GM23248 (cell line): ENCODE measurements around the gene GAK. TPM values are rescaled to one million over a fixed set of nuclear protein-coding genes. Genes with fewer than 3 reads are reported as not detected.

ENCODE experiments used
- DNase-seq: peaks from one replicate; pipeline ENCODE4 v3.0.0-alpha.2; 2015
- H2AFZ ChIP-seq: fragments of 200-600 bp; sonication (generic); 2 replicates; pipeline ENCODE4 v1.6.1; 2016; ENCODE audit warnings: antibody characterized with exemption
- H3F3A ChIP-seq: fragments of 200-600 bp; sonication (generic); 2 replicates; pipeline ENCODE4 v1.6.1; 2016; ENCODE audit warnings: mild to moderate bottlenecking, antibody characterized with exemption, mixed run types; ENCODE audit not compliant: insufficient read depth
- H3K27ac ChIP-seq: fragments of 200-600 bp; sonication (generic); 2 replicates; pipeline ENCODE4 v1.5.1; 2016; ENCODE audit warnings: mild to moderate bottlenecking
- H3K27me3 ChIP-seq: fragments of 200-600 bp; sonication (generic); replicated peaks from 2 replicates; pipeline ENCODE4 v1.6.1; 2016; ENCODE audit warnings: mild to moderate bottlenecking; ENCODE audit not compliant: insufficient read depth
- H3K36me3 ChIP-seq: fragments of 200-600 bp; sonication (generic); 2 replicates; pipeline ENCODE4 v1.6.1; 2016; ENCODE audit warnings: low read depth, mild to moderate bottlenecking
- H3K4me1 ChIP-seq: fragments of 200-600 bp; sonication (generic); 2 replicates; pipeline ENCODE4 v1.6.1; 2016; ENCODE audit warnings: mild to moderate bottlenecking; ENCODE audit not compliant: insufficient read depth
- H3K4me2 ChIP-seq: fragments of 200-600 bp; sonication (generic); one replicate; pipeline ENCODE4 v1.6.1; 2016; ENCODE audit warnings: mild to moderate bottlenecking; ENCODE audit not compliant: unreplicated experiment
- H3K4me3 ChIP-seq: fragments of 200-600 bp; sonication (generic); 2 replicates; pipeline ENCODE4 v1.5.1; 2016; ENCODE audit warnings: mild to moderate bottlenecking
- H3K79me2 ChIP-seq: fragments of 200-600 bp; sonication (generic); 2 replicates; pipeline ENCODE4 v1.6.1; 2016; ENCODE audit warnings: mild to moderate bottlenecking; ENCODE audit not compliant: insufficient read depth
- H3K9ac ChIP-seq: fragments of 200-600 bp; sonication (generic); 2 replicates; pipeline ENCODE4 v1.6.1; 2016; ENCODE audit warnings: mild to moderate bottlenecking
- H3K9me2 ChIP-seq: fragments of 200-600 bp; sonication (generic); 2 replicates; pipeline ENCODE4 v1.6.1; 2016; ENCODE audit warnings: mixed run types, mild to moderate bottlenecking, moderate library complexity; ENCODE audit not compliant: insufficient read depth
- H3K9me3 ChIP-seq: fragments of 200-600 bp; sonication (generic); one replicate; pipeline ENCODE4 v1.6.1; 2017; ENCODE audit warnings: low read depth
- H4K20me1 ChIP-seq: fragments of 200-600 bp; sonication (generic); 2 replicates; pipeline ENCODE4 v1.6.0; 2016; ENCODE audit not compliant: insufficient read depth
- EZH2 ChIP-seq: fragments of 200-600 bp; sonication (generic); IDR thresholded peaks from 2 replicates; pipeline ENCODE4 v1.6.1; 2018; ENCODE audit warnings: antibody characterized with exemption, mild to moderate bottlenecking; ENCODE audit not compliant: insufficient read depth, poor library complexity, severe bottlenecking
- EZH2phosphoT487 ChIP-seq: fragments of 200-600 bp; sonication (generic); IDR thresholded peaks from 2 replicates; pipeline ENCODE4 v1.6.1; 2018; ENCODE audit warnings: antibody characterized with exemption, moderate library complexity, mild to moderate bottlenecking, low read depth; ENCODE audit not compliant: insufficient read depth
- WGBS, 2 experiments: methylation state at CpG; one replicate each; pipeline ENCODE4 v1.1.6; 2015 to 2017; ENCODE audit warnings: low lambda C conversion rate in 2 of 2, low coverage in 1 of 2; ENCODE audit errors: missing lambda C conversion rate in 2 of 2; 5-methylcytosine and 5-hydroxymethylcytosine counted together
- in situ Hi-C: fragments of 300-500 bp; cut with MboI; formaldehyde crosslinking; loops from 2 replicates; pipeline ENCODE4 v1.15.0; 2020
- polyA plus RNA-seq: library from polyadenylated mRNA; unstranded; fragments of >200 nt; fragmentation: Nextera tagmentation; extraction: Ambion mirVana; gene quantifications from 2 replicates; pipeline ENCODE4 v1.2.1, GENCODE V29; 2016
- total RNA-seq: library from RNA; depleted of rRNA; stranded (reverse); fragments of >200 nt; shearing (Covaris generic); gene quantifications from 2 replicates; pipeline ENCODE4 v1.2.3, GENCODE V29; 2014

GAK gene
- total and polyA plus RNA-seq, 2 experiments from 2014 or later: 41.1 to 86.7 TPM

- in situ Hi-C loops: no loop called here
- Histone ChIP-seq H3K9me2 (no peaks in the 10 kb centered on the region), H3K79me2 (peaks cover 84% of the 10 kb centered on the region), H3K4me1 (no peaks in the 10 kb centered on the region), H3K4me3 (no peak overlapping the region), H3K27me3 (no peaks in the 10 kb centered on the region), H3F3A (no peaks in the 10 kb centered on the region), H4K20me1 (peaks cover 5% of the 10 kb centered on the region; the same call in 1 of the 2 replicates), H3K9ac (no peak overlapping the region), H3K36me3 (no peaks in the 10 kb centered on the region), H3K9me3 (no peaks in the 10 kb centered on the region), H3K4me2 (no peak overlapping the region), H2AFZ (no peak overlapping the region), H3K27ac (no peak overlapping the region)
- WGBS, 2 experiments: 90 to 92% methylated on average over 19 to 26 of the region's 26 CpGs
- no peak for DNase-seq
- TF ChIP-seq EZH2 (no peak), EZH2phosphoT487 (no peak)
Observed at GRCh38 chr4:910366-911091, 21.6 kb downstream of the GAK start.

DNA sequence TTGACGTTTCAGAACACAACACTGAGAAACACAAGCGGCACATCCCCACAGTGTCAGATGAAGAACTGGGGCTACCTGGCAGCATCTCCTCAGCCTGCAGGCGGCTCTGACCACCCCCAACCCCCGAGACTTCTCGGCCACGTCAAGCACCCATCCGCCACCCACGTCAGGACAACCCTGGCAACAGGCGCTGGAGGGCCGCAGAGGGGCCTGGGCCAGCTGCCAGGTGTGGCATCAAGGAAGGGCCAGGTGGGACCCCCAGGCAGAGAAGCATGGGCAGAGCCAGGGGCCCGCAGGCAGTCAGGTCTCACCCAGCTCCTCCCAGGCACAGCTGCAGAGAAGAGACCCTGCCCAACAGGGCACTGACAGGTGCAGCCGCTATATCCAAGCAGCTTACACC lies 22.3 kb downstream of the GAK start:
- H3F3A ChIP-seq: no peaks in the 10 kb centered on the region
- H3K9me2 ChIP-seq: no peaks in the 10 kb centered on the region
- no peaks in the 10 kb centered on the region for H3K4me1 ChIP-seq
- 93 to 94% methylated on average over 11 to 12 of the region's 12 CpGs for WGBS, 2 experiments
- TF ChIP-seq EZH2phosphoT487: no peak
- no peak for TF ChIP-seq EZH2
- H3K79me2 ChIP-seq: peaks cover 84% of the 10 kb centered on the region
- H3K27me3 ChIP-seq: no peaks in the 10 kb centered on the region
- no peak overlapping the region for H2AFZ ChIP-seq
- no peaks in the 10 kb centered on the region for H3K36me3 ChIP-seq
- no peak overlapping the region for H3K27ac ChIP-seq
- DNase-seq: no peak
- no peak overlapping the region for H3K9ac ChIP-seq
- H4K20me1 ChIP-seq: no peaks in the 10 kb centered on the region
- no peak overlapping the region for H3K4me2 ChIP-seq
- no peak overlapping the region for H3K4me3 ChIP-seq
- in situ Hi-C loops: no loop called here
- no peaks in the 10 kb centered on the region for H3K9me3 ChIP-seq

DNA sequence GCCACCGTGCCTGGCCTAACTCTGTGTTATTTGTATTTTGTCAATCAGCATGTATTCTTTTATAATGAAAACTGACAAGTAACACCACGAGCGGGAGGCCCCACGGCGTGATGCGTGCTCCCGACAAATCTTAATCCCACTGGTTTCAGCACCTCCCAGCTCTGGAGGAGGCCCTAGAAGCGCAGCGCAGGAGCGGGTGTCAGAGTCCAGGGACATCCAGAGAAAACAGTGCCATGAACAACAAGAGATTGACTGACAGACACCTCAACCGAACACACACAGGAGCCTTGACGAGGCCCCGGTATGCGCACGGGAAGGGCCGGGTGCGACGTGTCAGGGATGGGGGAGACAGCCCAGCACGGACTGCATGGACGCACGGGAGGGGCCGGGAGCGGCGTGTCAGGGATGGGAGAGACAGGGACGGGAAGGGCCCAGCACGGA lies 23.0 kb downstream of the GAK start:
- Histone ChIP-seq H4K20me1 (no peaks in the 10 kb centered on the region), H3K4me2 (no peak overlapping the region), H2AFZ (no peak overlapping the region), H3K9ac (no peak overlapping the region), H3K79me2 (peaks cover 81% of the 10 kb centered on the region), H3F3A (no peaks in the 10 kb centered on the region), H3K9me3 (no peaks in the 10 kb centered on the region), H3K4me3 (no peak overlapping the region), H3K4me1 (no peaks in the 10 kb centered on the region), H3K27me3 (no peaks in the 10 kb centered on the region), H3K9me2 (no peaks in the 10 kb centered on the region), H3K27ac (no peak overlapping the region), H3K36me3 (no peaks in the 10 kb centered on the region)
- TF ChIP-seq EZH2phosphoT487: no peak
- TF ChIP-seq EZH2: no peak
- DNase-seq: no peak
- 92 to 97% methylated on average over 26 of the region's 26 CpGs for WGBS, 2 experiments
- in situ Hi-C loops: no loop called here

DNA sequence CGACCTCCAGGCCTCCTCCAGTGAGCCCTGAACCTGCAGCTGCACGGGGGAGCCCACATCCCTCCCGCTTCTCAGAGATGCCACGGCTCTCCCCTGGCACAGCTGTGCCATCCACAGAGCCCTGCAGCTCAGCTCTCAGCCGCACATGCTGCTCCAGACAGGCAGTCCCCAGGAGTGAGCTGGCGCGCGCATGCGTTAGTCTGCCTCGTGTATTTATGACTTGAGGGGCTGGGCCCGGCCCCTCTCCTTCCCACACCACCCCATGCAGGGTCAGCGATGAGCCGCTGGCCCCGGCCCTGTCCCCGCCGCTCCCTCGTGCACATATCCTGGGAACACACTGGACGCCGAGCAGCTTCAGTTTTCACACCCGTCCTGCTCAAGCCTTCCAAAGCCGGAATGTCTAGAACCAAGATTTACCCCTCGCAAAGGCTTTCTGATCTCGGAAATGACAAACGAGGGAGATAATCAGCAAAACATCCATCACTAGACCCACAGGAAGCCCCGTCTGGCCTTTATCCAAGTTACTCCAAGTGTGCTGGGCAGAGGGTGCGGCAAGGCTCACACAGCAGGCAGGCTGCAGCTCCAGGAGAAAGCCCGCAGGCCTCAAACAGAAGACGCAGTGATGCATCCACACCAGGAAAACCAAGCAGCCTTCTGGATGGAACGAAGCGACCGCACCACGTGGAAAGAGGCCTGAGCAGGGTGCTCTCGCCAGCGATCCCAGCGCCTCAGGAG lies 24.3 kb downstream of the GAK start:
- no peaks in the 10 kb centered on the region for H3K36me3 ChIP-seq
- no peaks in the 10 kb centered on the region for H3K4me1 ChIP-seq
- H3K4me2 ChIP-seq: no peak overlapping the region
- no peaks in the 10 kb centered on the region for H3K9me3 ChIP-seq
- no peaks in the 10 kb centered on the region for H3K27me3 ChIP-seq
- TF ChIP-seq EZH2 (no peak), EZH2phosphoT487 (no peak)
- H4K20me1 ChIP-seq: no peaks in the 10 kb centered on the region
- no peak for DNase-seq
- 82 to 83% methylated on average over 34 to 35 of the region's 35 CpGs for WGBS, 2 experiments
- in situ Hi-C loops: no loop called here
- no peaks in the 10 kb centered on the region for H3K9me2 ChIP-seq
- H3K4me3 ChIP-seq: no peak overlapping the region
- H3K9ac ChIP-seq: no peak overlapping the region
- H3K79me2 ChIP-seq: peaks cover 73% of the 10 kb centered on the region
- no peak overlapping the region for H2AFZ ChIP-seq
- H3F3A ChIP-seq: no peaks in the 10 kb centered on the region
- no peak overlapping the region for H3K27ac ChIP-seq
